HEK293T (cell line): ENCODE results near the gene AGAP9.

ENCODE experiments used
- CTCF ChIA-PET: fragments of 350-600 bp; formaldehyde crosslinking; extraction: SDS; loops from one replicate; lab custom pipeline; 2021; ENCODE audit warnings: antibody characterized with exemption, inconsistent platforms; lab: Yijun Ruan, JAX
- POLR2A ChIA-PET: fragments of 350-600 bp; formaldehyde crosslinking; extraction: SDS; loops from one replicate; lab custom pipeline; 2020; ENCODE audit warnings: antibody characterized with exemption, inconsistent platforms; lab: Yijun Ruan, JAX
- DNase-seq: peaks from one replicate; pipeline ENCODE4 v3.0.0; 2012; ENCODE audit warnings: mixed read lengths; ENCODE audit errors: extremely low spot score
- ARNT ChIP-seq: fragments of 450-650 bp; IDR thresholded peaks from 2 replicates; pipeline ENCODE4 v1.6.1; 2017; ENCODE audit warnings: mild to moderate bottlenecking
- BHLHE40 ChIP-seq: fragments of 450-650 bp; IDR thresholded peaks from 2 replicates; pipeline ENCODE4 v1.6.1; 2016; ENCODE audit warnings: mild to moderate bottlenecking, moderate library complexity, borderline replicate concordance
- CTBP1 ChIP-seq: fragments of 450-650 bp; IDR thresholded peaks from 2 replicates; pipeline ENCODE4 v1.6.1; 2016; ENCODE audit warnings: borderline replicate concordance
- ELF4 ChIP-seq: fragments of 450-650 bp; IDR thresholded peaks from 2 replicates; pipeline ENCODE4 v1.6.1; 2017; ENCODE audit warnings: antibody characterized with exemption
- FOXA1 ChIP-seq: fragments of 450-650 bp; IDR thresholded peaks from 2 replicates; pipeline ENCODE4 v1.6.1; 2016; ENCODE audit warnings: mild to moderate bottlenecking
- FOXK2 ChIP-seq: fragments of 450-650 bp; IDR thresholded peaks from 2 replicates; pipeline ENCODE4 v1.6.1; 2016; ENCODE audit warnings: mild to moderate bottlenecking
- FOXM1 ChIP-seq: fragments of 450-650 bp; IDR thresholded peaks from 2 replicates; pipeline ENCODE4 v1.6.1; 2017; ENCODE audit warnings: mild to moderate bottlenecking, borderline replicate concordance
- HDGF ChIP-seq: fragments of 450-650 bp; IDR thresholded peaks from 2 replicates; pipeline ENCODE4 v1.6.1; 2017; ENCODE audit warnings: antibody characterized with exemption, borderline replicate concordance
- L3MBTL2 ChIP-seq: fragments of 450-650 bp; conservative IDR thresholded peaks from 2 replicates; pipeline ENCODE4 v1.6.1; 2016; ENCODE audit warnings: mild to moderate bottlenecking
- LEF1 ChIP-seq: fragments of 450-650 bp; IDR thresholded peaks from 2 replicates; pipeline ENCODE4 v1.6.1; 2017; ENCODE audit warnings: mild to moderate bottlenecking, borderline replicate concordance
- NFRKB ChIP-seq: fragments of 450-650 bp; IDR thresholded peaks from 2 replicates; pipeline ENCODE4 v1.6.1; 2016; ENCODE audit warnings: mild to moderate bottlenecking, moderate library complexity
- SP1 ChIP-seq: fragments of 450-650 bp; IDR thresholded peaks from 2 replicates; pipeline ENCODE4 v1.6.1; 2017
- SUZ12 ChIP-seq: fragments of 450-650 bp; IDR thresholded peaks from 2 replicates; pipeline ENCODE4 v1.6.1; 2016; ENCODE audit warnings: mild to moderate bottlenecking
- TARDBP ChIP-seq: fragments of 450-650 bp; IDR thresholded peaks from 2 replicates; pipeline ENCODE4 v1.6.1; 2016
- ZNF384 ChIP-seq: fragments of 450-650 bp; IDR thresholded peaks from 2 replicates; pipeline ENCODE4 v1.6.1; 2016
- TF ChIP-seq, protein P1 (sequence below): fragments of 450-650 bp; IDR thresholded peaks from 2 replicates; pipeline ENCODE4 v1.6.1; 2016

AGAP9 gene

GRCh38 chr10:47454008-47454779, 69.2 kb downstream of the AGAP9 start:
- POLR2A ChIA-PET: no interaction called here
- no peak for DNase-seq
- TF ChIP-seq TARDBP (no peak), LEF1 (no peak), FOXK2 (no peak), FOXM1 (no peak), L3MBTL2 (no peak), SP1 (no peak), FOXA1 (no peak), ELF4 (no peak), NFRKB (no peak), SUZ12 (no peak), CTBP1 (no peak), HDGF (no peak), ARNT (no peak), ZNF384 (no peak), BHLHE40 (no peak)
- TF ChIP-seq, protein P1, sequence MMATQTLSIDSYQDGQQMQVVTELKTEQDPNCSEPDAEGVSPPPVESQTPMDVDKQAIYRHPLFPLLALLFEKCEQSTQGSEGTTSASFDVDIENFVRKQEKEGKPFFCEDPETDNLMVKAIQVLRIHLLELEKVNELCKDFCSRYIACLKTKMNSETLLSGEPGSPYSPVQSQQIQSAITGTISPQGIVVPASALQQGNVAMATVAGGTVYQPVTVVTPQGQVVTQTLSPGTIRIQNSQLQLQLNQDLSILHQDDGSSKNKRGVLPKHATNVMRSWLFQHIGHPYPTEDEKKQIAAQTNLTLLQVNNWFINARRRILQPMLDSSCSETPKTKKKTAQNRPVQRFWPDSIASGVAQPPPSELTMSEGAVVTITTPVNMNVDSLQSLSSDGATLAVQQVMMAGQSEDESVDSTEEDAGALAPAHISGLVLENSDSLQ: no peak
- CTCF ChIA-PET: no interaction called here

DNA sequence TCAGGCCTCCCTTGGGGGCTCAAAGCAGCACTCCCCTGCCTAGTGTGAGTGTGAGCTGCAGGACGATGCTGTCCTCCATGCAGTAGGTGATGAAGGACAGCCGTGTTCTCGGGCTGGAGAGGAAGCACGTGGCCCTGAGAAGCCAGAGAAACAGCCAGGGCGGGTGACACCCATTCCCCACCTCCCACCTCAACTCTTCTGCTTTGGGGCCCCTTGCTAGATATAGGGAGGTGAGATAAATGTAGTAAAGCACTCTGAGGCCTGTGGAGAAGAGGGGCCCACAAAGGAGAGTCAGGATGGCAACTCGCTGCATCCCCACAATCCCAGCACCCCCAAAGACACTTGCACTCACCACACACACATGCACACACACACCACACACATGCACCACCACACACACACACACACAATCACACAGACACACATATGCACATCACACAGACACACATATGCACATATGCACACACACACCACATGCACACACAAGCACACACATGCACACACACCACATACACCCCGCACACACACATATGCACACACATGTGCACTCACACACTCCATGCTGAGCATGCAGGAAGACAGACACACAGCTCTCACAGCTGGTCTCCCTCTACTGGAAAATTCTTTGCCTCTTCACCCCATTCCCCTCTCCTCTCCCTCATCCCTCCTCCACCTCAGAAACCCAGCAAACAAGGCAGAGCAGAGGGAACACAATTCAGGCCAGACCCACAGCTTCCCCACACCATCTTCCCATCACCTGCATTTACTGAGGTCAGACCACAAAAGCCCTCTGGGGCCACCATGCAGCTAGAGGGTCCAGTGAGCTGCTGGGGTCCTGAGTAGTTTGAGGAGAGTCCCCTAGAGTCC, 70.1 kb downstream of the AGAP9 start:
- ChIA-PET CTCF (no interaction called here), POLR2A (no interaction called here)
- DNase-seq: no peak
- no peak for TF ChIP-seq TARDBP
- no peak for TF ChIP-seq FOXK2
- no peak for TF ChIP-seq L3MBTL2
- TF ChIP-seq CTBP1: no peak
- no peak for TF ChIP-seq SUZ12
- TF ChIP-seq, protein P1: no peak
- no peak for TF ChIP-seq FOXM1
- no peak for TF ChIP-seq ELF4

GRCh38 chr10:47452495-47453140, 70.8 kb downstream of the AGAP9 start:
- TF ChIP-seq L3MBTL2: no peak
- TF ChIP-seq FOXA1: no peak
- TF ChIP-seq SP1: no peak
- TF ChIP-seq HDGF: no peak
- no peak for TF ChIP-seq FOXM1
- TF ChIP-seq SUZ12: no peak
- no peak for TF ChIP-seq ELF4
- no peak for TF ChIP-seq ARNT
- no peak for TF ChIP-seq TARDBP
- TF ChIP-seq, protein P1: no peak
- TF ChIP-seq LEF1: no peak
- TF ChIP-seq ZNF384: no peak
- no peak for TF ChIP-seq CTBP1
- TF ChIP-seq BHLHE40: no peak
- ChIA-PET POLR2A (no interaction called here), CTCF (no interaction called here)
- no peak for DNase-seq

DNA sequence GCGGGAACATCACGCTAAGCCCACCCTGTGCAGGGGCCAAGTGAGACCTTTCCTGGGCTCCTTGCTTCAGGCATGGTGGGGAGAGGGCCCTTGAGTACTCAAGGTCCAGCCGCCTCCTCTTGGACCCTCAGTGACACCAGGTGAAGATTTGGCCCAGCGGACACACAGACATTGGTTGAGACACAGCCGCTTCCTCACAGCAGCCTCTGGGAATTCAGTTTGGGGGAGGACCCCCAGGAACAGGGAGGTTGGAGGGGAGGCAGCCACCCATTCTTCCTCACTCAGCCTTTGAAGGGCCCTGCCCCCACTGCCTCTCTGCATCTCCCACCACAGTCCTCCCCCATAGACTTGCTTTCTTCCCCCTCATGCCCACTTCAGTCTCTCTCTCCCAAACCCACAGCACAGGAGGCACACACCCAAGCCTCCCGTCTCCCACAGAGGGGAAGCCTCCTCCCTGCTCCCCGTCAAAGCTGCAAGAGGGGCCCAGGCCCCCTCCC, 71.4 kb downstream of the AGAP9 start:
- no peak for TF ChIP-seq TARDBP
- no peak for TF ChIP-seq BHLHE40
- no peak for TF ChIP-seq ELF4
- TF ChIP-seq FOXM1: no peak
- no peak for TF ChIP-seq FOXA1
- TF ChIP-seq CTBP1: no peak
- no peak for TF ChIP-seq HDGF
- TF ChIP-seq L3MBTL2: no peak
- no peak for TF ChIP-seq ZNF384
- TF ChIP-seq NFRKB: no peak
- TF ChIP-seq, protein P1: no peak
- TF ChIP-seq SUZ12: no peak
- no peak for TF ChIP-seq LEF1
- TF ChIP-seq FOXK2: no peak
- TF ChIP-seq SP1: no peak
- no peak for TF ChIP-seq ARNT
- DNase-seq: no peak
- CTCF ChIA-PET: no interaction called here
- POLR2A ChIA-PET: no interaction called here
